Measurements from ENCODE around the gene CHTF8. TPM values are rescaled to one million over a fixed set of nuclear protein-coding genes. Genes with fewer than 3 reads are reported as not detected.
A peak's percentile ranks its signal among the peaks of the same experiment; 100 is the strongest.

The CHTF8 gene
- total RNA-seq, 1 donor from 2014 or later = 169 TPM

GRCh38 chr16:69133373-69133954 lies 1.1 kb upstream of the CHTF8 start:
- Mint-ChIP-seq H3K4me3 (ENCODE audit: unreplicated experiment) (peak overlapping the region; percentile 100), H3K36me3 (ENCODE audit: low read depth, unreplicated experiment) (peaks cover 10% of the 10 kb centered on the region), H3K4me1 (ENCODE audit: unreplicated experiment) (peaks cover 28% of the 10 kb centered on the region), H3K27ac (ENCODE audit: unreplicated experiment) (peak overlapping the region; percentile 86), H3K27me3 (ENCODE audit: unreplicated experiment) (peaks cover 14% of the 10 kb centered on the region), H3K9me3 (ENCODE audit: unreplicated experiment) (no peaks in the 10 kb centered on the region)
- DNase-seq (ENCODE audit: low spot score) = no peak
- TF ChIP-seq, protein P1, sequence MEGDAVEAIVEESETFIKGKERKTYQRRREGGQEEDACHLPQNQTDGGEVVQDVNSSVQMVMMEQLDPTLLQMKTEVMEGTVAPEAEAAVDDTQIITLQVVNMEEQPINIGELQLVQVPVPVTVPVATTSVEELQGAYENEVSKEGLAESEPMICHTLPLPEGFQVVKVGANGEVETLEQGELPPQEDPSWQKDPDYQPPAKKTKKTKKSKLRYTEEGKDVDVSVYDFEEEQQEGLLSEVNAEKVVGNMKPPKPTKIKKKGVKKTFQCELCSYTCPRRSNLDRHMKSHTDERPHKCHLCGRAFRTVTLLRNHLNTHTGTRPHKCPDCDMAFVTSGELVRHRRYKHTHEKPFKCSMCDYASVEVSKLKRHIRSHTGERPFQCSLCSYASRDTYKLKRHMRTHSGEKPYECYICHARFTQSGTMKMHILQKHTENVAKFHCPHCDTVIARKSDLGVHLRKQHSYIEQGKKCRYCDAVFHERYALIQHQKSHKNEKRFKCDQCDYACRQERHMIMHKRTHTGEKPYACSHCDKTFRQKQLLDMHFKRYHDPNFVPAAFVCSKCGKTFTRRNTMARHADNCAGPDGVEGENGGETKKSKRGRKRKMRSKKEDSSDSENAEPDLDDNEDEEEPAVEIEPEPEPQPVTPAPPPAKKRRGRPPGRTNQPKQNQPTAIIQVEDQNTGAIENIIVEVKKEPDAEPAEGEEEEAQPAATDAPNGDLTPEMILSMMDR (IDR thresholded peaks at IDR 0.05; ENCODE audit: unreplicated experiment) = no peak

DNA sequence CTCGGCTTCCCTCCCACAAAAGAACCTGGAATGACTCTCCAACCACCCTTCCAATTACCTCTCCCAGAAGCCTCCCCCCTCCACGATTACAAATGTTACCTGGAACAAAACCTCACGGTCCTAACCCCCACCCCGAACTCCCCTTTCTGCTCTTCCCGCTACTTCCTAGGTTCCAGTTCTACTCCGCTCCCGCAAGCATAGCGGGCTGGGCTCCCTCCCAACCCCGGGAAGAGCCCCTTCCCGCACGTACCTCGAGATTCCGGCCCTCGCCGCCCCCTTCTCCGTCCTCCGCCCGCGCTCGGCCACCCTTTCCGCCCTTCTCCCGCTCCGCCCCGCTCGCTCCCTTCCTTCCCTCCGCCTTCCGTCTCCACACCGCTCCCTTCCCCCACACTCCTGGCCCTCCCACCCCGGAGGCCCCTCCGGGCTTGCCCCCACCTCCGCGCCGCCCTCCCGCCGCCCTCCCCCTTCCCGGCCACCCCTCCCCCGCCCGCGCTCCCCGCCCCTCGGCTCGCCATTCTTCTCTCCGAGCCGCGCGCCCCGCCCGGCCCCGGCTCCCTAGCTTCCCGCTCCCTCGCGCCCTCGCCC lies 457 bp downstream of the CHTF8 start:
- peak; percentile 86 for DNase-seq (ENCODE audit: low spot score)
- H3K4me1 Mint-ChIP-seq (ENCODE audit: unreplicated experiment) = peaks cover 30% of the 10 kb centered on the region
- no peaks in the 10 kb centered on the region for H3K9me3 Mint-ChIP-seq (ENCODE audit: unreplicated experiment)
- TF ChIP-seq, protein P1 (IDR thresholded peaks at IDR 0.05; ENCODE audit: unreplicated experiment) = no peak
- peaks cover 14% of the 10 kb centered on the region for H3K27me3 Mint-ChIP-seq (ENCODE audit: unreplicated experiment)
- peak overlapping the region; percentile 99 for H3K27ac Mint-ChIP-seq (ENCODE audit: unreplicated experiment)
- peaks cover 8% of the 10 kb centered on the region for H3K36me3 Mint-ChIP-seq (ENCODE audit: low read depth, unreplicated experiment)
- H3K4me3 Mint-ChIP-seq (ENCODE audit: unreplicated experiment) = peak overlapping the region; percentile 100

- peak; percentile 28 for DNase-seq (ENCODE audit: low spot score)
These were observed 1.1 kb downstream of the CHTF8 start for GRCh38 chr16:69131167-69131838.

GRCh38 chr16:69130461-69130860 lies 1.9 kb downstream of the CHTF8 start:
- Mint-ChIP-seq H3K27ac (ENCODE audit: unreplicated experiment) (no peak overlapping the region), H3K27me3 (ENCODE audit: unreplicated experiment) (peaks cover 14% of the 10 kb centered on the region), H3K4me3 (ENCODE audit: unreplicated experiment) (peak overlapping the region; percentile 100), H3K4me1 (ENCODE audit: unreplicated experiment) (peaks cover 41% of the 10 kb centered on the region), H3K9me3 (ENCODE audit: unreplicated experiment) (no peaks in the 10 kb centered on the region), H3K36me3 (ENCODE audit: low read depth, unreplicated experiment) (peaks cover 8% of the 10 kb centered on the region)
- no peak for DNase-seq (ENCODE audit: low spot score)
- TF ChIP-seq, protein P1 (IDR thresholded peaks at IDR 0.05; ENCODE audit: unreplicated experiment) = no peak

More at GRCh38 chr16:69131167-69131838, 1.1 kb downstream of the CHTF8 start:
- peak overlapping the region; percentile 99 for H3K27ac Mint-ChIP-seq (ENCODE audit: unreplicated experiment)
- H3K4me1 Mint-ChIP-seq (ENCODE audit: unreplicated experiment) = peaks cover 35% of the 10 kb centered on the region
- no peaks in the 10 kb centered on the region for H3K9me3 Mint-ChIP-seq (ENCODE audit: unreplicated experiment)
- H3K4me3 Mint-ChIP-seq (ENCODE audit: unreplicated experiment) = peak overlapping the region; percentile 100
- H3K27me3 Mint-ChIP-seq (ENCODE audit: unreplicated experiment) = peaks cover 14% of the 10 kb centered on the region
- TF ChIP-seq, protein P1 (IDR thresholded peaks at IDR 0.05; ENCODE audit: unreplicated experiment) = no peak
- peaks cover 8% of the 10 kb centered on the region for H3K36me3 Mint-ChIP-seq (ENCODE audit: low read depth, unreplicated experiment)

Measured in endothelial cell (in vitro differentiated cells).